Parathyroid adenoma (tissue), 2 donors: Measurements from ENCODE around the gene NWD2.

Experiments used
- H2AFZ ChIP-seq: fragments of 300-600 bp; sonication (generic); one replicate; pipeline ENCODE4 v1.7.0; 2017; ENCODE audit warnings: antibody characterized with exemption, mild to moderate bottlenecking
- H3K27ac ChIP-seq: fragments of 300-600 bp; sonication (generic); one replicate; pipeline ENCODE4 v1.7.0; 2017
- H3K27me3 ChIP-seq: fragments of 300-600 bp; sonication (generic); one replicate; pipeline ENCODE4 v1.7.0; 2017; ENCODE audit warnings: low read length; ENCODE audit not compliant: control insufficient read depth, insufficient read depth
- H3K36me3 ChIP-seq: fragments of 300-600 bp; sonication (generic); one replicate; pipeline ENCODE4 v1.7.0; 2017; ENCODE audit warnings: low read length; ENCODE audit not compliant: control insufficient read depth, insufficient read depth
- H3K4me1 ChIP-seq: fragments of 300-600 bp; sonication (generic); one replicate; pipeline ENCODE4 v1.7.0; 2017; ENCODE audit warnings: control low read depth
- H3K4me2 ChIP-seq: fragments of 300-600 bp; sonication (generic); one replicate; pipeline ENCODE4 v1.7.0; 2017; ENCODE audit warnings: low read length
- H3K4me3 ChIP-seq: fragments of 300-600 bp; sonication (generic); one replicate; pipeline ENCODE4 v1.7.0; 2017; ENCODE audit warnings: low read depth, low read length
- H3K79me2 ChIP-seq: fragments of 300-600 bp; sonication (generic); one replicate; pipeline ENCODE4 v1.7.0; 2017; ENCODE audit warnings: control low read depth
- H3K9ac ChIP-seq: fragments of 300-600 bp; sonication (generic); one replicate; pipeline ENCODE4 v1.7.0; 2017; ENCODE audit warnings: mild to moderate bottlenecking
- H3K9me3 ChIP-seq: fragments of 300-600 bp; sonication (generic); one replicate; pipeline ENCODE4 v1.7.0; 2017; ENCODE audit warnings: low read length; ENCODE audit not compliant: control insufficient read depth
- TF ChIP-seq, protein P1 (sequence below): fragments of 300-600 bp; sonication (generic); IDR thresholded peaks from one replicate; pipeline ENCODE4 v1.7.0; 2017; ENCODE audit warnings: antibody characterized with exemption, mild to moderate bottlenecking
- donor health status: primary hyperparathyroidism.

Gene NWD2

GRCh38 chr4:37219990-37220389 lies 24.6 kb upstream of the NWD2 start:
- H3K27ac ChIP-seq, result no peak overlapping the region
- no peaks in the 10 kb centered on the region for H3K9me3 ChIP-seq
- no peak overlapping the region for H3K4me2 ChIP-seq
- no peaks in the 10 kb centered on the region for H3K27me3 ChIP-seq
- TF ChIP-seq, protein P1, sequence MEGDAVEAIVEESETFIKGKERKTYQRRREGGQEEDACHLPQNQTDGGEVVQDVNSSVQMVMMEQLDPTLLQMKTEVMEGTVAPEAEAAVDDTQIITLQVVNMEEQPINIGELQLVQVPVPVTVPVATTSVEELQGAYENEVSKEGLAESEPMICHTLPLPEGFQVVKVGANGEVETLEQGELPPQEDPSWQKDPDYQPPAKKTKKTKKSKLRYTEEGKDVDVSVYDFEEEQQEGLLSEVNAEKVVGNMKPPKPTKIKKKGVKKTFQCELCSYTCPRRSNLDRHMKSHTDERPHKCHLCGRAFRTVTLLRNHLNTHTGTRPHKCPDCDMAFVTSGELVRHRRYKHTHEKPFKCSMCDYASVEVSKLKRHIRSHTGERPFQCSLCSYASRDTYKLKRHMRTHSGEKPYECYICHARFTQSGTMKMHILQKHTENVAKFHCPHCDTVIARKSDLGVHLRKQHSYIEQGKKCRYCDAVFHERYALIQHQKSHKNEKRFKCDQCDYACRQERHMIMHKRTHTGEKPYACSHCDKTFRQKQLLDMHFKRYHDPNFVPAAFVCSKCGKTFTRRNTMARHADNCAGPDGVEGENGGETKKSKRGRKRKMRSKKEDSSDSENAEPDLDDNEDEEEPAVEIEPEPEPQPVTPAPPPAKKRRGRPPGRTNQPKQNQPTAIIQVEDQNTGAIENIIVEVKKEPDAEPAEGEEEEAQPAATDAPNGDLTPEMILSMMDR, result no peak
- H3K4me3 ChIP-seq, result no peak overlapping the region
- H2AFZ ChIP-seq, result no peak overlapping the region
- no peaks in the 10 kb centered on the region for H3K36me3 ChIP-seq
- H3K4me1 ChIP-seq, result no peaks in the 10 kb centered on the region
- H3K9ac ChIP-seq, result no peak overlapping the region
- no peaks in the 10 kb centered on the region for H3K79me2 ChIP-seq

DNA sequence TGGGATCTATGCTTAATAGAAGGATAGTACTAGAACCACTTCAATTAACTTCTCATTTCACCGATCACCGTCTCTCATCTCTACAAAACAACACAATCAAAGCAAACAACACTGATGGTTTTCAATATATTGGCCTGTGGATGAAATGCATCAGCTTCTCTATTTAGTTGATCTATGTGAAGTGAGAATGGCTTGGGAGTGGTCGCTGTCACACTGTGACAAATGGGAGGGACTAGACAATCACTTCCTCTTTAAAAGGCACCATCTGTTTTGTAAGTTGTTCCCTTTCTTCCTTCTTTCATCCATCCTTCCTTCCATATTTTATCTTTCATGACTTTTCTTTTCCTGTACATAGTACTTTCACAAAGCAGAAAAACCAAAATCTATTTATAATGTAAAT lies 23.9 kb upstream of the NWD2 start:
- H3K9ac ChIP-seq, result no peak overlapping the region
- no peaks in the 10 kb centered on the region for H3K9me3 ChIP-seq
- no peaks in the 10 kb centered on the region for H3K36me3 ChIP-seq
- H3K4me2 ChIP-seq, result no peak overlapping the region
- H3K27me3 ChIP-seq, result no peaks in the 10 kb centered on the region
- TF ChIP-seq, protein P1, result no peak
- no peaks in the 10 kb centered on the region for H3K79me2 ChIP-seq
- no peak overlapping the region for H3K27ac ChIP-seq
- H3K4me3 ChIP-seq, result no peak overlapping the region
- no peaks in the 10 kb centered on the region for H3K4me1 ChIP-seq
- no peak overlapping the region for H2AFZ ChIP-seq

DNA sequence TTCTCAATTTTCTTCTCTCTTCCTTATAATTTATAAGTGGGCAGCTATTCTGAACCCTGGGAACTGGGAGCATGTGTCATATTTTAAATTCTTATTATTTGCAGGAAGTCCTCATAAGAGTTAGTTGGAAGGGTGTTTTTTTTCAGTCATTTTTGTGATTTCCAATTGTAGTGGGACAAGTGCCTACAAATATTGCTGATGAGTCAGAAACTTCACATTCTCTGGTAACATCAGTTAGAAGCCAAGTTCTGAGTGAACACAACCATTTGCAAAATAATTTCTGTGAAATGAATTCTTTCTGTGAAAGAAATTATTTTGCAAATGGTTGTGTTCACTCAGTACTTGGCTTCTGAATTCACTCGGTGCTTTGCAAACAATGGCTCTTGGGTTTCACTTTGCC lies 20.8 kb upstream of the NWD2 start:
- Histone ChIP-seq H3K27me3 (no peaks in the 10 kb centered on the region), H3K79me2 (no peaks in the 10 kb centered on the region)
- TF ChIP-seq, protein P1, result no peak

DNA sequence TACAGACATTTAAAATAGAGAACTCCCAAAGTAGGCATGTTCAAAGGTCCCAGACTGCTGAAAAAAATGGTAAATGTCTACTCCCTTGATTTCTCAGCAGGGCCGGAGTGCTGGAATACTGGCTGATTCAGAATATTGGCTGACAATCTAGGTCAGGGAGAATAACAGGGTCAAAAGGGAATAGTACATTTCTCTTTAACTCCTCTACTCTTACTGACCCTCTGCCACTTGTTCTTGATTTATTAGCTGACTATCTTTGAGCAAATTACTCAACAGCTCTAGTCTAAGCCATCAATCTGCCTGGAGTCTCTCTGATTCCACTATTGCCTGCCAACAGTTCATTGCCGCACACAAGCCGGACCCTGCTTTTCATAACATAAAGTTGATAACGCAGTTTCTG lies 19.7 kb upstream of the NWD2 start:
- H3K27ac ChIP-seq, result no peak overlapping the region
- H3K36me3 ChIP-seq, result no peaks in the 10 kb centered on the region
- no peaks in the 10 kb centered on the region for H3K79me2 ChIP-seq
- TF ChIP-seq, protein P1, result no peak
- H3K9me3 ChIP-seq, result no peaks in the 10 kb centered on the region
- no peaks in the 10 kb centered on the region for H3K27me3 ChIP-seq
- no peak overlapping the region for H2AFZ ChIP-seq
- H3K4me2 ChIP-seq, result no peak overlapping the region
- no peaks in the 10 kb centered on the region for H3K4me1 ChIP-seq
- no peak overlapping the region for H3K9ac ChIP-seq
- H3K4me3 ChIP-seq, result no peak overlapping the region

More for the DNA sequence above, 20.8 kb upstream of the NWD2 start:
- Histone ChIP-seq H3K4me1 (no peaks in the 10 kb centered on the region), H3K9ac (no peak overlapping the region), H2AFZ (no peak overlapping the region), H3K4me3 (no peak overlapping the region), H3K9me3 (no peaks in the 10 kb centered on the region), H3K4me2 (no peak overlapping the region), H3K36me3 (no peaks in the 10 kb centered on the region), H3K27ac (no peak overlapping the region)

DNA sequence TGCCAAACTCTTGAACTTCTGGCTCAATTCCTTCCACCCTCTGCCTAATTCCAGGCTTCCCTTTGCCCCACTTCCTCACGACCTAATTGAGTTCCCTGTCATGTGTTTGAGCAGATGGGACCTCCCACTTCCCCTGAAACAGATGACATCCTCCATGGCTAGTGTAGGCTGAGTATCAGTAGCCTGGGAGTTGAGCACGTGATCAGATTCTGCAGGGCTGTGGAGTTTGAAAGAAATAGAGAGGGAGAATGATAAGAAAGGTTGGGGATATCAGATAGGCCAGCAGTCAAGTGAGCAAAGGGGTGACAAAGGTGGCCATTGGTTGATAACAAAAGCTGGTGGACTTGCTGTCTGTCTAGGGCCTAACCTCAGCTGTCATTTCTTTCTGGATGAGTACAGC lies 18.8 kb upstream of the NWD2 start:
- Histone ChIP-seq H3K27me3 (no peaks in the 10 kb centered on the region), H3K4me1 (no peaks in the 10 kb centered on the region), H3K79me2 (no peaks in the 10 kb centered on the region), H3K4me2 (no peak overlapping the region), H3K9me3 (no peaks in the 10 kb centered on the region), H3K9ac (no peak overlapping the region), H3K27ac (no peak overlapping the region), H3K4me3 (no peak overlapping the region), H3K36me3 (no peaks in the 10 kb centered on the region), H2AFZ (no peak overlapping the region)
- TF ChIP-seq, protein P1, result no peak
